ENCODE results near the gene GART.

DNA sequence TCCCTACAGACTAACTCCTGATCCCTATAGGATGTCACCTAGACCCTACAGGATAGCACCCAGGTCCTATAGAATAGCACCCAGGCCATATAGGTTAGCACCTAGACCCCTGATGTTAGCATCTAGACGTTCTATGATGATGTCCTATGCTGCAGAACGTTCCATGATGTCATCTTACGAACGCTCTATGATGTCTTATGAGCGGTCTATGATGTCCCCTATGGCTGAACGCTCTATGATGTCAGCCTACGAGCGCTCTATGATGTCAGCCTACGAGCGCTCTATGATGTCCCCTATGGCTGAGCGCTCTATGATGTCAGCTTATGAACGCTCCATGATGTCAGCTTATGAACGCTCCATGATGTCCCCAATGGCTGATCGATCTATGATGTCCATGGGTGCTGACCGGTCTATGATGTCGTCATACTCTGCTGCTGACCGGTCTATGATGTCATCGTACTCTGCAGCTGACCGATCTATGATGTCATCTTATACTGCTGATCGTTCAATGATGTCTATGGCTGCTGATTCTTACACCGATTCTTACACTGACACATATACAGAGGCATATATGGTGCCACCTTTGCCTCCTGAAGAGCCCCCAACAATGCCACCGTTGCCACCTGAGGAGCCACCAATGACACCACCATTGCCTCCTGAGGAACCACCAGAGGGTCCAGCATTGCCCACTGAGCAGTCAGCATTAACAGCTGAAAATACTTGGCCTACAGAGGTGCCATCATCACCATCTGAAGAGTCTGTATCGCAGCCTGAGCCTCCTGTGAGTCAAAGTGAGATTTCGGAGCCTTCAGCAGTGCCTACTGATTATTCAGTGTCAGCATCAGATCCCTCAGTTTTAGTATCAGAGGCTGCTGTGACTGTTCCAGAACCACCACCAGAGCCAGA, 10.4 kb upstream of the GART start:
- no peak for TF ChIP-seq GATA2 (IDR thresholded peaks at IDR 0.05; ENCODE audit: low read depth, low read length)
- TF ChIP-seq GATA3 (IDR thresholded peaks at IDR 0.05; ENCODE audit: low read depth, low read length), result no peak

Measured in SH-SY5Y (cell line).